ENCODE measurements around the gene SIRPA. TPM values are rescaled to one million over a fixed set of nuclear protein-coding genes. Genes with fewer than 3 reads are reported as not detected.

The SIRPA gene
- total RNA-seq (14.0 and 16.0 TPM in 2 replicates), polyA plus RNA-seq (14.4 and 18.6 TPM in 2 replicates)

DNA sequence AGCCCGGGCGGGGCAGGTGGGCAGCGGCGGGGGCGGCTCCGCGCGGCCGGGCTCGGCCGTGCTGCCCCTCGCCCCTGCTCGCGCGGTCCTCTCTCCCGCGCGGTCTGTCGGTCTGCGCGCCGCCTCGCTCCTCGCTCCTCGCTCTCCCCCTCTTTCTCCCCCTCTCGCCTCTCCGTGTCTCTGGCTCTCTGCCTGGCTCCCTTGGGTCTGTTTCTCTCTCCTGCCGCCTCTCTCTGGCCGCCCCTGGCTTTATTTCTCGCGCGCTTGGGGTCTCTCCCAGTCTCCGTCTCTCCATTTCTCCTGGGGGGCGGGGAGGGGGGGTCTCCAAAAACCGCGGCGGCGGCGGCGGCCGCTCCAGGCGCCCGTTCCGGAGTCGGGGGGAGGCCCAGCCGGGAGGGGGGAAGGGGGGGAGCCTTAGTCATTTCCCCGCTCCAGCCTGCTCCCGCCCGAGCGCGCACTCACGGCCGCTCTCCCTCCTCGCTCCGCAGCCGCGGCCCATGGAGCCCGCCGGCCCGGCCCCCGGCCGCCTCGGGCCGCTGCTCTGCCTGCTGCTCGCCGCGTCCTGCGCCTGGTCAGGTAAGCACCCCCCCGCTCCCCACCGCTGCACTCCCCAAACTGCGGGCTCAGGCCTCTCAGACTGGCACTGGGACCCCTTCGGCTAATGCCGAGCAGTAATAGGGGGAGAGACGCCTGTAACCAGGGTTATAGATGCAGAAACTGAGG is at the start of gene SIRPA:
Gene SIRPA, plus strand, starts transcription at position 457 of the 723 bp plus-strand sequence. Its CDS starts 41 bp downstream, at position 498.
- TF ChIP-seq EZH2 (IDR thresholded peaks at IDR 0.05; ENCODE audit: borderline replicate concordance) (no peak), EZH2phosphoT487 (IDR thresholded peaks at IDR 0.05; ENCODE audit: low read depth, severe bottlenecking, unreplicated experiment) (no peak)
- TF ChIP-seq, protein P1, sequence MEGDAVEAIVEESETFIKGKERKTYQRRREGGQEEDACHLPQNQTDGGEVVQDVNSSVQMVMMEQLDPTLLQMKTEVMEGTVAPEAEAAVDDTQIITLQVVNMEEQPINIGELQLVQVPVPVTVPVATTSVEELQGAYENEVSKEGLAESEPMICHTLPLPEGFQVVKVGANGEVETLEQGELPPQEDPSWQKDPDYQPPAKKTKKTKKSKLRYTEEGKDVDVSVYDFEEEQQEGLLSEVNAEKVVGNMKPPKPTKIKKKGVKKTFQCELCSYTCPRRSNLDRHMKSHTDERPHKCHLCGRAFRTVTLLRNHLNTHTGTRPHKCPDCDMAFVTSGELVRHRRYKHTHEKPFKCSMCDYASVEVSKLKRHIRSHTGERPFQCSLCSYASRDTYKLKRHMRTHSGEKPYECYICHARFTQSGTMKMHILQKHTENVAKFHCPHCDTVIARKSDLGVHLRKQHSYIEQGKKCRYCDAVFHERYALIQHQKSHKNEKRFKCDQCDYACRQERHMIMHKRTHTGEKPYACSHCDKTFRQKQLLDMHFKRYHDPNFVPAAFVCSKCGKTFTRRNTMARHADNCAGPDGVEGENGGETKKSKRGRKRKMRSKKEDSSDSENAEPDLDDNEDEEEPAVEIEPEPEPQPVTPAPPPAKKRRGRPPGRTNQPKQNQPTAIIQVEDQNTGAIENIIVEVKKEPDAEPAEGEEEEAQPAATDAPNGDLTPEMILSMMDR (IDR thresholded peaks at IDR 0.05; ENCODE audit: poor library complexity), result no peak
- DNase-seq (ENCODE audit: low spot score), result peak; percentile 82
- no peaks in the 10 kb centered on the region for H3K36me3 ChIP-seq (replicated peaks; ENCODE audit: insufficient read depth, low read depth)
- H2AFZ ChIP-seq, result peak within 1 kb of the TSS; percentile 90
- no peaks in the 10 kb centered on the region for H3K9me3 ChIP-seq (ENCODE audit: low read depth)
- peak within 1 kb of the TSS; percentile 82 for H3K4me3 ChIP-seq
- no peaks in the 10 kb centered on the region for H4K20me1 ChIP-seq (ENCODE audit: insufficient read depth, poor library complexity, severe bottlenecking)
- H3K4me1 ChIP-seq (ENCODE audit: insufficient read depth), result peaks cover 18% of the 10 kb centered on the region
- H3K27ac ChIP-seq, result peak within 1 kb of the TSS; percentile 95
- H3K79me2 ChIP-seq, result peaks cover 26% of the 10 kb centered on the region
- peak within 1 kb of the TSS; percentile 98 for H3K4me2 ChIP-seq
- WGBS (ENCODE audit: low lambda C conversion rate, missing lambda C conversion rate), result 4% methylated on average over 7 of the region's 74 CpGs
- H3K9me2 ChIP-seq (replicated peaks; ENCODE audit: insufficient read depth), result no peaks in the 10 kb centered on the region
- H3K27me3 ChIP-seq, result no peaks in the 10 kb centered on the region

DNA sequence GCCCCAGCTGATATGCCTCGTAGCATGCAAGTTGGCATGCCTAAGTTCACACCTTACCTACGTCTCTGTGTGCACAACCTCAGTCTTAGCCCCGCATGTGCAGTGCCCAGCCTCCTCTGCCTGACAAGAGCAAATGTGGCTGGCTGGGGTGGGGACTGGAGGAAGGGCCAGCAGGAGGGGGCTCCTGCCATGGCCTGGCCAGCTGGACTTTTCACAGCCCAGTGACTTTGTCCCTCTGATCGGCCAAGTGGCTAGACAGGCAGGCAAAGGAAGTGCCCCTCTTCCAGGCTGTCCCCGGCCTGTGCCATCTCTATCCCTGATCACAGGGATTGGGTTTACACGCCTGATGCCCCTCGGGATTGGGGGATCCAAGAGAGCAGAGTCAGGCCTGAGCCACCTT is 49.5 kb upstream of the SIRPA start:
- DNase-seq (ENCODE audit: low spot score), result no peak
- 85% methylated on average over 6 of the region's 7 CpGs for WGBS (ENCODE audit: low lambda C conversion rate, missing lambda C conversion rate)
- no peaks in the 10 kb centered on the region for H3K36me3 ChIP-seq (replicated peaks; ENCODE audit: insufficient read depth, low read depth)
- H3K9me2 ChIP-seq (replicated peaks; ENCODE audit: insufficient read depth), result no peaks in the 10 kb centered on the region
- H3K4me1 ChIP-seq (ENCODE audit: insufficient read depth), result peaks cover 12% of the 10 kb centered on the region
- H3K9me3 ChIP-seq (ENCODE audit: low read depth), result no peaks in the 10 kb centered on the region
- H2AFZ ChIP-seq, result no peak overlapping the region
- peak overlapping the region; percentile 89 for H3K27ac ChIP-seq
- H4K20me1 ChIP-seq (ENCODE audit: insufficient read depth, poor library complexity, severe bottlenecking), result no peaks in the 10 kb centered on the region
- H3K4me2 ChIP-seq, result no peak overlapping the region
- H3K4me3 ChIP-seq, result no peak overlapping the region
- no peaks in the 10 kb centered on the region for H3K27me3 ChIP-seq
- no peak for TF ChIP-seq EZH2phosphoT487 (IDR thresholded peaks at IDR 0.05; ENCODE audit: low read depth, severe bottlenecking, unreplicated experiment)
- H3K79me2 ChIP-seq, result no peaks in the 10 kb centered on the region

DNA sequence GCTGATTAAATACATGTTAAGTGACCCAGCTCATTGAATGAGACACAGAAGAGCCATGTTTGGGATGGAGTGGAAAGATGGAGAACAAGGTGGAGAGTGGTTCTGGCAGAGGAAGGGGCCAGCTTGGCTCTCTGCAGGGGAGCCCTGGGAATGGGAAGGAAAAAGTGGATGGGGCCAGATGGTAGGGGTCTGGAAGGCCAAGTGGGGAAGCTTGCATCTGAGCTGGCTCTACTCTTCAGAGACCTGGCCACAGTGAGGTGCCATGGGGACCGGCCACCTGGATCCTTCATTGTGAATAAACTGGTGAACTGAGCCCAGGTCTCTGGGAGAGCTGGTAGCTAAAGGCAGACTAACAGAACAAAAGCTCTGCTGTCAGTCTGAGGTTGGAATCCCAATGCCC is 48.9 kb upstream of the SIRPA start:
- Histone ChIP-seq H3K79me2 (no peaks in the 10 kb centered on the region), H3K4me3 (no peak overlapping the region), H3K9me2 (replicated peaks; ENCODE audit: insufficient read depth) (no peaks in the 10 kb centered on the region), H3K36me3 (replicated peaks; ENCODE audit: insufficient read depth, low read depth) (no peaks in the 10 kb centered on the region), H3K27me3 (no peaks in the 10 kb centered on the region), H3K27ac (no peak overlapping the region), H4K20me1 (ENCODE audit: insufficient read depth, poor library complexity, severe bottlenecking) (no peaks in the 10 kb centered on the region), H3K4me1 (ENCODE audit: insufficient read depth) (peaks cover 9% of the 10 kb centered on the region), H3K4me2 (no peak overlapping the region), H3K9me3 (ENCODE audit: low read depth) (no peaks in the 10 kb centered on the region), H2AFZ (no peak overlapping the region)
- no peak for DNase-seq (ENCODE audit: low spot score)
- no peak for TF ChIP-seq EZH2phosphoT487 (IDR thresholded peaks at IDR 0.05; ENCODE audit: low read depth, severe bottlenecking, unreplicated experiment)
- TF ChIP-seq EZH2 (IDR thresholded peaks at IDR 0.05; ENCODE audit: borderline replicate concordance), result no peak
- TF ChIP-seq, protein P1 (IDR thresholded peaks at IDR 0.05; ENCODE audit: poor library complexity), result no peak
- WGBS (ENCODE audit: low lambda C conversion rate, missing lambda C conversion rate), result 100% methylated on average over 1 of the region's 1 CpG

DNA sequence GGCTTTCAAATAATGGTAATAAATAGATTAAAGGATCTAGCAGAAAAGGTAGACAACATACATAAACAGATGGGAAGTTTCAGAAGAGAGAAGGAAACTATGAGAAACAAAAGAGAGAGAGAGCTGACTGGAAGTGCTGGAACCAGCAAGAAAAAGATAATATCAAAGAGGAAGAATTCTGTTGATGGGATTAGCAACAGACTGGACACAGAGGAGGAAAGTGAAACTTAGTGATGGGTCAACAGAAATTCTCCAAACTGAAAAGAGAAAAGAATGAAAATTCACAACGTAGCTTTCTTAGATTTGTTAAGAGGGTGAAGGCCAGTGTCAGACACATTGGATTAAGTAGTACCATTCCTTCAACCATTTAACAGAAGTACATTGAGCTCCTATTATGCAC is 48.3 kb upstream of the SIRPA start:
- TF ChIP-seq EZH2phosphoT487 (IDR thresholded peaks at IDR 0.05; ENCODE audit: low read depth, severe bottlenecking, unreplicated experiment) (no peak), EZH2 (IDR thresholded peaks at IDR 0.05; ENCODE audit: borderline replicate concordance) (no peak)
- TF ChIP-seq, protein P1 (IDR thresholded peaks at IDR 0.05; ENCODE audit: poor library complexity), result no peak
- Histone ChIP-seq H3K27ac (no peak overlapping the region), H3K9me2 (replicated peaks; ENCODE audit: insufficient read depth) (no peaks in the 10 kb centered on the region)

More for the DNA sequence above, 48.3 kb upstream of the SIRPA start:
- no peaks in the 10 kb centered on the region for H3K79me2 ChIP-seq
- no peaks in the 10 kb centered on the region for H3K36me3 ChIP-seq (replicated peaks; ENCODE audit: insufficient read depth, low read depth)
- H3K9me3 ChIP-seq (ENCODE audit: low read depth), result no peaks in the 10 kb centered on the region
- peaks cover 5% of the 10 kb centered on the region for H3K4me1 ChIP-seq (ENCODE audit: insufficient read depth)
- H3K4me2 ChIP-seq, result no peak overlapping the region
- H2AFZ ChIP-seq, result no peak overlapping the region
- H3K27me3 ChIP-seq, result no peaks in the 10 kb centered on the region
- no peaks in the 10 kb centered on the region for H4K20me1 ChIP-seq (ENCODE audit: insufficient read depth, poor library complexity, severe bottlenecking)
- H3K4me3 ChIP-seq, result no peak overlapping the region
- WGBS (ENCODE audit: low lambda C conversion rate, missing lambda C conversion rate), result 58% methylated on average over 1 of the region's 1 CpG
- no peak for DNase-seq (ENCODE audit: low spot score)
